Activated T-cell treated with anti-CD3 and anti-CD28 coated beads, Interleukin-2, amount 50 U/mL, for 48 hours (primary cell): ENCODE data around the gene ETFBKMT.
A peak's percentile ranks its signal among the peaks of the same experiment; 100 is the strongest.
"Not testable (repeated sequence)": the region's sequence is repeated elsewhere in the genome, so short reads cannot be mapped to it uniquely, and the experiment has no call there.

Experiments
- DNase-seq, 2 experiments: peaks; one replicate each; pipeline ENCODE4 v3.0.0-alpha.2; 2020

Gene ETFBKMT

GRCh38 chr12:31658471-31659086 is 909 bp upstream of the ETFBKMT start:
- no peak for DNase-seq

- no peak for DNase-seq
These were observed 2.8 kb downstream of the ETFBKMT start for GRCh38 chr12:31662176-31662849.

- no peak for DNase-seq
These were observed 4.1 kb downstream of the ETFBKMT start for GRCh38 chr12:31663576-31663975.

GRCh38 chr12:31664038-31664437 is 4.5 kb downstream of the ETFBKMT start:
- DNase-seq = no peak

- DNase-seq = no peak
These were observed 9.5 kb downstream of the ETFBKMT start for GRCh38 chr12:31669020-31669419.

GRCh38 chr12:31669582-31669981 is 10.1 kb downstream of the ETFBKMT start:
- not testable (repeated sequence) for DNase-seq

DNA sequence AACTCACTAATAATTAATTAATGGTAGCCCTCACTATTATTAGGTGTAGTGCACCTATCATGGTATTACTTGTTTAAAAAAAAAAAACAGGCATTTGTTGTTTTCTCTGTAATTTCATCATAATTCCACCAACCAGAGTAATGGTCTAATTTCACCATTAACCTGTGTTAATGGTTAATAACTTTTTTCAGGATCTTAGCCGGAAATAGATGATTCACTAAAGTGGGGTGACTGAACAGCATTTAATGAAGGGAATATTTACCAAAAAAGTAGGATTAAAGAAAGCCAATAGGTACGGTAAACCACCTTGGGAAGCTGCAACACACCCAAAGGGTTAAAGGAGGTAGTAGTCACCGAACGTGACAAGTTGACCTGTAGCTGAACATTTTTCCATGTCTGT is 13.0 kb downstream of the ETFBKMT start:
- DNase-seq = no peak

- peak; percentile 67 for DNase-seq
These were observed 22.9 kb downstream of the ETFBKMT start for GRCh38 chr12:31682136-31682962.

- DNase-seq = no peak
These were observed 26.3 kb downstream of the ETFBKMT start for GRCh38 chr12:31685801-31686200.

GRCh38 chr12:31687101-31687527 is 27.6 kb downstream of the ETFBKMT start:
- DNase-seq = no peak

DNA sequence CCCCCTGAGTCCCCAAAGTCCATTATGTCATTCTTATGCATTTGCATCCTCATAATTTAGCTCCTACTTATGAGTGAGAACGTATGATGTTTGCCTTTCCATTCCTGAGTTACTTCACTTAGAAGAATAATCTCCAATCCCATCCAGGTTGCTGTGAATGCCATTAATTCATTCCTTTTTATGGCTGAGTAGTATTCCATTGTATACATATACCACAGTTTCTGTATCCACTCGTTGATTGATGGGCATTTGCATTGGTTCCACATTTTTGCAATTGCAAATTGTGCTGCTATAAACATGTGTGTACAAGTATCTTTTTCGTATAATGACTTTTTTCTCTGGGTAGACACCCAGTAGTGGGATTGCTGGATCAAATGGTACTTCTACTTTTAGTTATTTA is 30.4 kb downstream of the ETFBKMT start:
- not testable (repeated sequence) for DNase-seq

DNA sequence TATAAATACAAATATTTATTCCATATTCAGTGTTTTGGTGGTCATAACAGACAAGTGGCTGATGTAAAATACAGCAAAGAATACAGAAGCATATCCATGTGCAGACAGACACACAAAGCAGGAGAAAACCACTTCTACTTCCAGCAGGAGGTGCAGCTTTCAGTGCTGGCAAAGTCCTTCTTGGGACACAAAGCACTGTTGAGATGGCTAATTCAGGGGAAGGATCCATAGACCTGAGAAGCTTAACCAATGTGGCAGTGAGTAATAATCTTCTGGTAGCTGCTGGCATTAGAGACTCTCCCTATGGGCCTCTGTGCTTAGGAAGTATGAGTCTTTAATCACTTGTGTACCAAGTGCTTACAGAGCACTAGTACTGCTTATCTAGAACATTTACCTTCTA is 42.6 kb downstream of the ETFBKMT start:
- no peak for DNase-seq

- no peak for DNase-seq
These were observed 46.1 kb downstream of the ETFBKMT start for GRCh38 chr12:31705621-31706020.

DNA sequence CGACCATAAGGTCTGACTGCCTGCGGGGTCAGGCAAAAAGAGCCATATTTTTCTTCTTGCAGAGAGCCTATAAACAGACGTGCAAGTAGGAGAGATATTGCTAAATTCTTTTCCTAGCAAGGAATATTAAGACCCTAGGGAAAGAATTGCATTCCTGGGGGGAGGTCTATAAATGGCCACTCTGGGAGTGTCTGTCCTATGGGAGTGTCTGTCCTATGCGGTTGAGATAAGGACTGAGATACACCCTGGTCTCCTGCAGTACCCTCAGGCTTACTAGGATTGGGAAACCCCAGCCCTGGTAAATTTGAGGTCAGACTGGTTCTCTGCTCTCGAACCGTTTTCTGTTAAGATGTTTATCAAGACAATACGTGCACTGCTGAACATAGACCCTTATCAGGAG is 48.6 kb downstream of the ETFBKMT start:
- not testable (repeated sequence) for DNase-seq

DNA sequence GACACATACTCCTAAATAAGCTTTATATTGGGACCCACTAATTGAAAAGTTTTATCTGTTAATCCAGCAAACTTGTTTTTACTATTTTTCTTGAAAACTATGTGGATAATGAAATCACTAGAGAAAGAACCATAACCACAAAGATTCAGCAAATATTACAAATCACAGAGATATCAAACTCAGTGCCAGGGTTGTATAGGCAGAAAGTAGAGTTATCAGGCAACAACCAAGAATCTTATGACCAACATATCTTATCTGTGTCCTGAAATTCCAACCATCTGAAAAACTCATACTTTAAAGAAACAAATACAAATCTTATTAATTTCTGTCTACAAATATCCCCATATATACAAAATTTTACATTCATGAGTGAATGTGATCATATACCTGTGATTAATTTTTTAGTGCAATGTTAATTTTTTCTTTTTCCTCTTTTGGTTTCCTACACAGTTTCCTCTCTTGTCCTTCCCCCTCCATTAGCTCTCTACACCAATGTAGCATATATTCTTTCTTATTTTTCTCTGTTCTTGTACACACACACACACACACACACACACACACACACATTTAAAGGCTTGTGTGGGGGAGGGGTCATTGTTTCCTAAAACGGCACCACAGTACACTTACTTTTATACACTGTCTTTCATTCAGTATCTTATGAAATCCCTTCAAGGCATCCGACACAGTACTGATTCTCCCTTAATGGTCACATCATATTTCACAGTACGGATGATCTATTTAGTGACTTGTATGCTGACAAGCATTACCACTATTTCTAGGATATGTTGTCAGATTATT is 50.7 kb downstream of the ETFBKMT start:
- DNase-seq = no peak

GRCh38 chr12:31712877-31713276 is 53.4 kb downstream of the ETFBKMT start:
- DNase-seq = no peak

DNA sequence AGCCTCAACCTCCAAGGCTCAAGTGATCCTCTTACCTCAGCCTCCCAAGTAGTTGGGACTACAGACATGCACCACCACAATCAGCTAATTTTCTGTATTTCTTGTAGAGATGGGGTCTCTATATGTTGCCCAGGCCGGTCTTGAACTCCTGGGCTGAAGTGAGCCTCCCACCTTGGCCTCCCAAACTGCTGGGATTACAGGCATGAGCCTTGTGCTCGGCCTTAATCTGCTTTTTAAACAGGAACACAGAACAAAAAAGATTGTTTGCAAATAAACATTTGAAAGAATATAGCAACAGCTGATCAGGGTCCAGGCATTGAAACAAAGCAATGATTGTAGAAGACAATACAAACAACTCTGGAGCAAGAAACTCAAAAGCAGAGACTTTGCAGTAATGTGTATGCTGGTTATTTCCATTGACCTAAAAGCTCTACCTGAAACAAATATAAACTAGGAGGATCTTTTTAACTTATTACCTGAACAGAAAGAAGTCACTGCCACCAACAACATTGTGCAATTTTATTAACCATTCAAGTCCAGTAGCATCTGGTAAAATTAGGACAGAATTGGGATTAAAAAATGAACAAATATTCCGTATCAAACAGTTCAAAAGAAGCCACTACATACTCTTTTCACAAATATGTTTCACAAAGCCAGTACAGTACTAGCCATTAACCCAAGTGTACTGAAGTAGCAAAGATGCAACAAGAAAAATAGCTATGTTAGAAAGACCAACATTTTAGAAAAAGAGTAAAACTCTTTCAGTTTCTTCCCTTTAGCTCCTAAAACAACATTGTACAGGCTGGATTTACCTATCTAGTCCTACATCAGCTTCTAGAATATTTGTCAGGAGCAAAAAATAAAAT is 55.2 kb downstream of the ETFBKMT start:
- DNase-seq = no peak

DNA sequence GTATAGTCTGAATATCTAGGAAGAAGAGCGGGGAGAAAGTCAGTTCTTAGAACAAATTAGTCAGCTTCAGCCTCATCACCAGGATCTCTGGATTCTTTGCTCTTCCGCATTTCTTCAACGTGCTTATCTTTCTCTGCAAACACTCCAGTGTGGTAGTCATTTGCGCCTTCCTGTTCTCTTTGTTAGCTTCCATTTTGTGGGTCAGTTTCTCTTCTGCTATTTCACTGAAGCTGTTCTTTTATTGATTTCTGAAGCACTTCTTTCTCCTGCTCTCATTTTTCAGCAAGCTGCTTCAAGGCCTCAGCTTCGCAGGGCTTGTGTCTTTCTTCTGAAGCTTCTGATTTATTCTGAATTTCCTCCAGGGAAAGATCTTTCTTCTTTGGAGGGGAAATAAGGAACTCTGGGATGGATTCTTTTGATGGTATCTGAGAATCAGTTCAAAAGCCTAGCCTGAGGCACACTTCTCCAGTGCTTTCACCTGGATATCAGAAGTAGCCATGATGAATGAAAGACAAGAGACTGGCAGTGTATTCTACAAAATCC is 55.9 kb downstream of the ETFBKMT start:
- no peak for DNase-seq

DNA sequence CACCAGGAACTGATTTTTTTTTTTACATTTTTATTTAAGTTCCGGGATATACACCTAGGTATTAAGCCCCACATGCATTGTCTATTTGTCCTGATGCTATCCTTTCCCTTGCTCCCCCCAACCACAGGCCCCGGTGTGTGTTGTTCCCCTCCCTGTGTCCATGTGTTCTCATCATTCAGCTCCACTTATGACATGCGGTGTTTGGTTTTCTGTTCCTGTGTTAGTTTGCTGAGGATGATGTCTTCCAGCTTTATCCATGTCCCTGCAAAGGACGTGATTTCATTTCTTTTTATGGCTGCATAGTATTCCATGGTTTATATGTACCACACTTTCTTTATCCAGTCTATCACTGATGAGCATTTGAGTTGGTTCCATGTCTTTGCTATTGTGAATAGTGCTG is 57.5 kb downstream of the ETFBKMT start:
- DNase-seq = not testable (repeated sequence)

DNA sequence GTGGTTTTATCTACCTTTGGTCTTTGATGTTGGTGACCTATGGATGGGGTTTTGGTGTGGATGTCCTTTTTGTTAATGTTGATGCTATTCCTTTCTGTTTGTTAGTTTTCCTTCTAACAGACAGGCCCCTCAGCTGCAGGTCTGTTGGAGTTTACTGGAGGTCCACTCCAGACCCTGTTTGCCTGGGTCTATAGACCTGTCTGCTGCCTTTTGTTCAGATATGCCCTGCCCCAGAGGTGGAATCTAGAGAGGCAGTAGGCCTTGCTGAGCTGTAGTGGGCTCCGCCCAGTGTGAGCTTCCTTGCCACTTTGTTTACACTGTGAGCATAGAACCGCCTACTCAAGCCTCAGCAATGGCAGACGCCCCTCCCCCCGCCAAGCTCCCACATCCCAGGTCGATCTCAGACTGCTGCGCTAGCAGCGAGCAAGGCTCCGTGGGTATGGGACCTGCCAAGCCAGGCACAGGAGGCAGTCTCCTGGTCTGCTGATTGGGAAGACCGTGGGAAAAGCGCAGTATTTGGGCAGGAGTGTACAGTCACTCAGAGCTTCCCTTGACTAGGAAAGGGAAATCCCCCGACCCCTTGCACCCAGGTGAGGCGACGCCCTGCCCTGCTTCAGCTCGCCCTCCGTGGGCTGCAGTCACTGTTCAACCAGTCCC is 59.2 kb downstream of the ETFBKMT start:
- DNase-seq = not testable (repeated sequence)

DNA sequence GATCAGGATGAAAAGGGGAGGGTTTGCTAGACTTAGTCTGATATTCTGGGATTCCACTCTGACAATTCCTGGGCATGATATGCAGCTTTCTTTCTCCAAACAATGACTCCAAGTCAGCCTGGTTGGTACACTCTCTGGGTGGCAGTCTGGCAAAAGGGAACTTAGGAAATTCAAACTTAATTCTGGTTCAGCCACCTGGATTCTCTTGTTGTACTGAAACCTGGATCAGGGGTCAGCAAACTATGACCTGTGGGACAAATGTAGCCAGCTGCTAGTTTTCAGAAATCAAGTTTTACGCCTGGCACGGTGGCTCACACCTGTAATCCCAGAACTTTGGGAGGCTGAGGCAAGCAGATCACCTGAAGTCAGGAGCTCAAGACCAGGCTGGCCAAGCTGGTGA is 63.1 kb downstream of the ETFBKMT start:
- no peak for DNase-seq
